Measurements from ENCODE around the gene CD48. TPM values are rescaled to one million over a fixed set of nuclear protein-coding genes. Genes with fewer than 3 reads are reported as not detected.

Gene CD48
- total RNA-seq, 6 experiments from 2014 or later, result not detected

DNA sequence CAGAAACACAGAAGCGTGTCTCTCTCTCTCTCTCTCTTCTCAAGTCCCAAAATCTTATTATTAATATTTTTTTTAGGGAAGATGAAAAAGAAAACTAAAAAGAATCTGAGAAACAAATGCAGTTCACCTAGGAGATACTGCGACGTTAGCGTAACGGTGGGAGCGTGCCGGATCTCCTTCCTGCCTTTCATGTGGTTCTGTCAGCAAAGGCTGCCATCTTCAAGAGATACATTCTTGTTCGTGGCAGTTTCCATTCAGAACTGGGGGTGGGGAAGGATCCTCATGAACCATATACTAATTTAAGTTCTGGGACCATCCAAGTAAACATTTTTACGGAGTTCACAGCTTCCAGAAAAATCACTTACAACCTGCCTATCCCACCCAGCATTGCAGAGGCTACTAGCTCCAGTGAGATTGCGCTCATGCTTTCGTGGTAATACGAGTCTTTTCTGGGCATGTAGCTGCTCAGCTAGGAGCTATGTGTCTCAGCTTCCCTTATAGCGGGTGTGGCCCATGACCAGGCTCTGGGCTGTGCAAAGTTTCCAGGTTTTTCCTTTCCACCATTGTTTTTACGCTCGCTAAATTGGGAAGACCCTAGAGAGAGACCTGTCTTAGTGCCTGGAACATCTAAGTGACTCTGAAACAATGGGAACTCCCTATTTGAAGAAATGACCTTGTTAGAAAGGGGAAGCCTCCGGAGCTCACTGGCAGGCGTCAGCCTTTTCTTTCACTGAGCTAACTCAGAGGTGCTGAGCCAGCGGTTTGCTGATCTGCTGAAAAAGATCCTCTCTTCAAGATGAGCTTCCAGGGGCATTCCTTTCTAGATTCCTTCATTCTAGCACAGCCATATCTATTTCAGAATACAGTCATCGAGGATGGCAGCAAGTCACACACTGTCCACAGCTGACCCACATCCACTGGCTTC is 82.1 kb downstream of the CD48 start:
- no peak overlapping the region for H3K27ac Mint-ChIP-seq
- H3K4me3 Mint-ChIP-seq, result no peak overlapping the region
- H3K9me3 Mint-ChIP-seq, result no peaks in the 10 kb centered on the region
- no peak for DNase-seq
- H3K4me1 Mint-ChIP-seq (ENCODE audit: low read depth), result no peaks in the 10 kb centered on the region
- H3K27me3 Mint-ChIP-seq (ENCODE audit: insufficient read depth), result no peaks in the 10 kb centered on the region; the same call in none of the 2 replicates
- TF ChIP-seq, protein P1, sequence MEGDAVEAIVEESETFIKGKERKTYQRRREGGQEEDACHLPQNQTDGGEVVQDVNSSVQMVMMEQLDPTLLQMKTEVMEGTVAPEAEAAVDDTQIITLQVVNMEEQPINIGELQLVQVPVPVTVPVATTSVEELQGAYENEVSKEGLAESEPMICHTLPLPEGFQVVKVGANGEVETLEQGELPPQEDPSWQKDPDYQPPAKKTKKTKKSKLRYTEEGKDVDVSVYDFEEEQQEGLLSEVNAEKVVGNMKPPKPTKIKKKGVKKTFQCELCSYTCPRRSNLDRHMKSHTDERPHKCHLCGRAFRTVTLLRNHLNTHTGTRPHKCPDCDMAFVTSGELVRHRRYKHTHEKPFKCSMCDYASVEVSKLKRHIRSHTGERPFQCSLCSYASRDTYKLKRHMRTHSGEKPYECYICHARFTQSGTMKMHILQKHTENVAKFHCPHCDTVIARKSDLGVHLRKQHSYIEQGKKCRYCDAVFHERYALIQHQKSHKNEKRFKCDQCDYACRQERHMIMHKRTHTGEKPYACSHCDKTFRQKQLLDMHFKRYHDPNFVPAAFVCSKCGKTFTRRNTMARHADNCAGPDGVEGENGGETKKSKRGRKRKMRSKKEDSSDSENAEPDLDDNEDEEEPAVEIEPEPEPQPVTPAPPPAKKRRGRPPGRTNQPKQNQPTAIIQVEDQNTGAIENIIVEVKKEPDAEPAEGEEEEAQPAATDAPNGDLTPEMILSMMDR (IDR thresholded peaks at IDR 0.05), result no peak
- no peaks in the 10 kb centered on the region for H3K36me3 Mint-ChIP-seq (ENCODE audit: low read depth)

DNA sequence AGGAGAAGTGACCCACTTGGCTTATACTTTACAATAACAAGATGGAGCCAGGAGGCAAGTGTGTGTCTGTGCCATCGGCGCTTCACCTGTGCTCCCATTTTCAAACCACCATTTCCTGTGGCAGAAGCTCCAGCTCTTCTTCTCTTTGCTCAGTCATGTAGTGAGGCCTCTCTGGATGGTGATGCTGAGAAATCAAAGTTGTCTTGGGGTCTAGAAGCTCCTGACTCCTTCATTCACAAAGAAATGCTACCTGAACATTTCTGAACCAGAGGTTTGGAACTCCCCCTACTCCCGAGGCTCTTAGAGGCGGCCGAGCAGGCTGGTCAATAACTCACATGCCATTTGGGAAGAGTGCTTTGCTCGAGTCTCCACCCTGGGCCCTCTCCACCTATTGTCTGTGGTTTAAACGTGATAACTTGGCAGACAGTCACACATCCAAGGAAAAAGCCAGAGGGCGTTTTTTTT is 82.8 kb downstream of the CD48 start:
- H3K27ac Mint-ChIP-seq, result no peak overlapping the region
- H3K4me1 Mint-ChIP-seq (ENCODE audit: low read depth), result no peaks in the 10 kb centered on the region
- no peak overlapping the region for H3K4me3 Mint-ChIP-seq
- H3K9me3 Mint-ChIP-seq, result no peaks in the 10 kb centered on the region
- no peak for DNase-seq
- TF ChIP-seq, protein P1 (IDR thresholded peaks at IDR 0.05), result no peak
- no peaks in the 10 kb centered on the region for H3K36me3 Mint-ChIP-seq (ENCODE audit: low read depth)
- H3K27me3 Mint-ChIP-seq (ENCODE audit: insufficient read depth), result no peaks in the 10 kb centered on the region; the same call in none of the 2 replicates

Other genes starting within 250 kb of the CD48 start
- not detected for gene SLAMF6, start 188.6 kb downstream of the CD48 start, total RNA-seq (2021; fragmentation: NEBNext Ultra II Directional; extraction: Animal tissue kit (Norgen Biotek cat#: 25700))
- not detected for gene CD84, start 132.3 kb downstream of the CD48 start, total RNA-seq (2021; fragmentation: NEBNext Ultra II Directional; extraction: Animal tissue kit (Norgen Biotek cat#: 25700))
- not detected for gene SLAMF1, start 64.8 kb downstream of the CD48 start, total RNA-seq (2021; fragmentation: NEBNext Ultra II Directional; extraction: Animal tissue kit (Norgen Biotek cat#: 25700))
- gene SLAMF7, start 27.4 kb upstream of the CD48 start, total RNA-seq (2021; fragmentation: NEBNext Ultra II Directional; extraction: Animal tissue kit (Norgen Biotek cat#: 25700)), result not detected
- not detected for gene LY9, start 84.4 kb upstream of the CD48 start, total RNA-seq (2021; fragmentation: NEBNext Ultra II Directional; extraction: Animal tissue kit (Norgen Biotek cat#: 25700))
- gene CD244, start 151.1 kb upstream of the CD48 start, total RNA-seq (2021; fragmentation: NEBNext Ultra II Directional; extraction: Animal tissue kit (Norgen Biotek cat#: 25700)), result not detected
- gene ITLN1, start 173.4 kb upstream of the CD48 start, total RNA-seq (2021; fragmentation: NEBNext Ultra II Directional; extraction: Animal tissue kit (Norgen Biotek cat#: 25700)), result not detected
- not detected for gene ITLN2, start 243.0 kb upstream of the CD48 start, total RNA-seq (2021; fragmentation: NEBNext Ultra II Directional; extraction: Animal tissue kit (Norgen Biotek cat#: 25700))

Data from HFFc6 (cell line).